ENCODE results near the gene TEKT1. TPM values are rescaled to one million over a fixed set of nuclear protein-coding genes. Genes with fewer than 3 reads are reported as not detected.

The TEKT1 gene
- total RNA-seq, 1 experiment from 2014 or later = not detected

- H3K4me1 ChIP-seq (ENCODE audit: insufficient read depth, low read length, poor library complexity, severe bottlenecking) = no peaks in the 10 kb centered on the region
- CTCF ChIA-PET = no interaction called here
- H3K4me3 ChIP-seq (ENCODE audit: low read depth, low read length, poor library complexity, severe bottlenecking) = no peak overlapping the region
- BruUV-seq (replicated peaks) = no TSS peak
- POLR2A ChIA-PET (ENCODE audit: low non-redundant PET) = no interaction called here
- intact Hi-C loops (cut with micrococcal nuclease; ENCODE audit: unreplicated experiment) = no loop called here
- H3K27me3 ChIP-seq (replicated peaks; ENCODE audit: insufficient read depth, low read depth, low read length, poor library complexity) = no peaks in the 10 kb centered on the region
- no peak overlapping the region for H3K27ac ChIP-seq (ENCODE audit: low read depth, low read length, poor library complexity, severe bottlenecking)
- no peaks in the 10 kb centered on the region for H3K36me3 ChIP-seq (ENCODE audit: insufficient read depth, low read length, poor library complexity, severe bottlenecking)
- TF ChIP-seq CTCF (conservative IDR thresholded peaks at IDR 0.05; ENCODE audit: low read depth, low read length) = no peak
- TF ChIP-seq EZH2 (IDR thresholded peaks at IDR 0.05; ENCODE audit: borderline replicate concordance, low read depth, low read length, poor library complexity, severe bottlenecking) = no peak
- H3K9me3 ChIP-seq (ENCODE audit: low read depth, low read length, poor library complexity, severe bottlenecking) = no peaks in the 10 kb centered on the region
- DNase-seq (ENCODE audit: low spot score) = no peak
These were observed 39.3 kb upstream of the TEKT1 start for GRCh38 chr17:6870841-6871240.

GRCh38 chr17:6868582-6868981 lies 37.1 kb upstream of the TEKT1 start:
- TF ChIP-seq CTCF (conservative IDR thresholded peaks at IDR 0.05; ENCODE audit: low read depth, low read length) = no peak
- TF ChIP-seq EZH2 (IDR thresholded peaks at IDR 0.05; ENCODE audit: borderline replicate concordance, low read depth, low read length, poor library complexity, severe bottlenecking) = no peak
- Histone ChIP-seq H3K4me3 (ENCODE audit: low read depth, low read length, poor library complexity, severe bottlenecking) (no peak overlapping the region), H3K9me3 (ENCODE audit: low read depth, low read length, poor library complexity, severe bottlenecking) (no peaks in the 10 kb centered on the region), H3K4me1 (ENCODE audit: insufficient read depth, low read length, poor library complexity, severe bottlenecking) (no peaks in the 10 kb centered on the region), H3K27ac (ENCODE audit: low read depth, low read length, poor library complexity, severe bottlenecking) (no peak overlapping the region), H3K27me3 (replicated peaks; ENCODE audit: insufficient read depth, low read depth, low read length, poor library complexity) (peaks cover 8% of the 10 kb centered on the region), H3K36me3 (ENCODE audit: insufficient read depth, low read length, poor library complexity, severe bottlenecking) (no peaks in the 10 kb centered on the region)
- POLR2A ChIA-PET (ENCODE audit: low non-redundant PET) = no interaction called here
- DNase-seq (ENCODE audit: low spot score) = no peak
- CTCF ChIA-PET = interaction anchor here (1.1 kb wide), 1 partner anchor 43 kb away, joined by 3 read pairs; no protein-coding TSS in a partner anchor
- BruUV-seq (replicated peaks) = no TSS peak
- intact Hi-C loops (cut with micrococcal nuclease; ENCODE audit: unreplicated experiment) = no loop called here

GRCh38 chr17:6867849-6868248 lies 36.3 kb upstream of the TEKT1 start:
- no peak for DNase-seq (ENCODE audit: low spot score)
- POLR2A ChIA-PET (ENCODE audit: low non-redundant PET) = no interaction called here
- Histone ChIP-seq H3K9me3 (ENCODE audit: low read depth, low read length, poor library complexity, severe bottlenecking) (no peaks in the 10 kb centered on the region), H3K4me1 (ENCODE audit: insufficient read depth, low read length, poor library complexity, severe bottlenecking) (no peaks in the 10 kb centered on the region), H3K27ac (ENCODE audit: low read depth, low read length, poor library complexity, severe bottlenecking) (no peak overlapping the region), H3K36me3 (ENCODE audit: insufficient read depth, low read length, poor library complexity, severe bottlenecking) (no peaks in the 10 kb centered on the region), H3K4me3 (ENCODE audit: low read depth, low read length, poor library complexity, severe bottlenecking) (no peak overlapping the region), H3K27me3 (replicated peaks; ENCODE audit: insufficient read depth, low read depth, low read length, poor library complexity) (peaks cover 8% of the 10 kb centered on the region)
- BruUV-seq (replicated peaks) = no TSS peak
- CTCF ChIA-PET = no interaction called here
- TF ChIP-seq EZH2 (IDR thresholded peaks at IDR 0.05; ENCODE audit: borderline replicate concordance, low read depth, low read length, poor library complexity, severe bottlenecking) (no peak), CTCF (conservative IDR thresholded peaks at IDR 0.05; ENCODE audit: low read depth, low read length) (no peak)
- intact Hi-C loops (cut with micrococcal nuclease; ENCODE audit: unreplicated experiment) = no loop called here

Data from A673 (cell line).